Mesenchymal stem cell (in vitro differentiated cells and primary cell): ENCODE results near the gene MCM8.

Experiments used
- DNase-seq: peaks from one replicate; pipeline ENCODE4 v3.0.0-alpha.2; 2013
- H2AFZ ChIP-seq: one replicate; pipeline ENCODE4 v1.6.1; 2013; ENCODE audit warnings: low read depth, mild to moderate bottlenecking, control low read depth, inconsistent platforms, low read length, moderate library complexity
- H2AK5ac ChIP-seq: 2 replicates; pipeline ENCODE4 v1.6.1; 2013; ENCODE audit warnings: low read length, moderate library complexity, mild to moderate bottlenecking, inconsistent platforms; ENCODE audit not compliant: severe bottlenecking
- H2BK120ac ChIP-seq: one replicate; pipeline ENCODE4 v1.6.1; 2013; ENCODE audit warnings: low read depth, mild to moderate bottlenecking, inconsistent platforms, low read length, moderate library complexity
- H2BK12ac ChIP-seq, 2 experiments: one replicate each; pipeline ENCODE4 v1.6.1; 2013; ENCODE audit warnings: inconsistent platforms in 2 of 2, low read length in 2 of 2, mild to moderate bottlenecking in 2 of 2, moderate library complexity in 2 of 2, control low read depth in 1 of 2
- H2BK15ac ChIP-seq: one replicate; pipeline ENCODE4 v1.6.1; 2013; ENCODE audit warnings: mild to moderate bottlenecking, low read depth, inconsistent platforms; ENCODE audit not compliant: poor library complexity, severe bottlenecking
- H2BK5ac ChIP-seq: 2 replicates; pipeline ENCODE4 v1.6.1; 2013; ENCODE audit warnings: low read depth, mild to moderate bottlenecking, low read length, control low read depth, inconsistent platforms; ENCODE audit not compliant: poor library complexity, severe bottlenecking
- H3K14ac ChIP-seq, 2 experiments: one replicate each; pipeline ENCODE4 v1.6.1; 2013; ENCODE audit warnings: inconsistent platforms in 2 of 2, low read length in 2 of 2, control low read depth in 1 of 2, mild to moderate bottlenecking in 1 of 2, moderate library complexity in 1 of 2
- H3K18ac ChIP-seq, 2 experiments: one replicate each; pipeline ENCODE4 v1.6.1; 2013; ENCODE audit warnings: inconsistent platforms in 2 of 2, low read length in 2 of 2, control low read depth in 1 of 2, low read depth in 1 of 2, mild to moderate bottlenecking in 1 of 2
- H3K23ac ChIP-seq, 2 experiments: one replicate each; pipeline ENCODE4 v1.6.1; 2013; ENCODE audit warnings: inconsistent platforms in 2 of 2, low read length in 2 of 2, mild to moderate bottlenecking in 2 of 2, moderate library complexity in 2 of 2, control low read depth in 1 of 2
- H3K27ac ChIP-seq: 2 replicates; pipeline ENCODE4 v1.5.1; 2013; ENCODE audit warnings: mild to moderate bottlenecking, moderate library complexity, low read length, control low read depth, inconsistent platforms; ENCODE audit not compliant: poor library complexity, severe bottlenecking
- H3K27me3 ChIP-seq, 2 experiments: 2 replicates each; pipeline versions ENCODE4 v1.6.1 to v1.7.0; 2013; ENCODE audit warnings: low read length in 2 of 2, mild to moderate bottlenecking in 2 of 2, moderate library complexity in 2 of 2, control low read depth in 1 of 2, inconsistent platforms in 1 of 2; ENCODE audit not compliant: control insufficient read depth in 1 of 2, insufficient read depth in 1 of 2
- H3K36me3 ChIP-seq, 2 experiments: 2 replicates each; pipeline versions ENCODE4 v1.6.1 to v1.7.0; 2013; ENCODE audit warnings: low read length in 2 of 2, control low read depth in 1 of 2, inconsistent platforms in 1 of 2, low read depth in 1 of 2, mild to moderate bottlenecking in 1 of 2; ENCODE audit not compliant: insufficient read depth in 2 of 2, control insufficient read depth in 1 of 2
- H3K4ac ChIP-seq, 2 experiments: one replicate each; pipeline ENCODE4 v1.6.1; 2013; ENCODE audit warnings: inconsistent platforms in 2 of 2, low read length in 2 of 2, mild to moderate bottlenecking in 2 of 2, moderate library complexity in 2 of 2, control low read depth in 1 of 2, low read depth in 1 of 2
- H3K4me1 ChIP-seq: 2 replicates; pipeline ENCODE4 v1.6.1; 2013; ENCODE audit warnings: low read depth, low read length, control low read depth; ENCODE audit not compliant: control insufficient read depth, insufficient read depth
- H3K4me2 ChIP-seq: 2 replicates; pipeline ENCODE4 v1.6.1; 2013; ENCODE audit warnings: low read length, mild to moderate bottlenecking, inconsistent platforms; ENCODE audit not compliant: poor library complexity, severe bottlenecking
- H3K4me3 ChIP-seq, 2 experiments: 2 replicates each; pipeline versions ENCODE4 v1.5.1 to v1.7.0; 2013; ENCODE audit warnings: low read length in 2 of 2, mild to moderate bottlenecking in 2 of 2, control low read depth in 1 of 2, low read depth in 1 of 2; ENCODE audit not compliant: insufficient read depth in 1 of 2
- H3K79me1 ChIP-seq: replicated peaks from 2 replicates; pipeline ENCODE4 v1.6.1; 2013; ENCODE audit warnings: mild to moderate bottlenecking, control low read depth, low read length, inconsistent platforms; ENCODE audit not compliant: poor library complexity, severe bottlenecking
- H3K9ac ChIP-seq: 2 replicates; pipeline ENCODE4 v1.7.0; 2013; ENCODE audit warnings: mild to moderate bottlenecking, low read length, moderate library complexity
- H3K9me3 ChIP-seq: 2 replicates; pipeline ENCODE4 v1.7.0; 2013; ENCODE audit warnings: mild to moderate bottlenecking, low read length; ENCODE audit not compliant: control insufficient read depth
- H4K8ac ChIP-seq: one replicate; pipeline ENCODE4 v1.6.1; 2013; ENCODE audit warnings: inconsistent platforms, mild to moderate bottlenecking, low read length, moderate library complexity
- H4K91ac ChIP-seq: one replicate; pipeline ENCODE4 v1.6.1; 2013; ENCODE audit warnings: mild to moderate bottlenecking, low read length, inconsistent platforms
- whole genome bisulfite sequencing: methylation state at CpG from one replicate; pipeline ENCODE4 v1.1.7; 2013; ENCODE audit warnings: mixed read lengths; 5-methylcytosine and 5-hydroxymethylcytosine counted together

Gene MCM8

DNA sequence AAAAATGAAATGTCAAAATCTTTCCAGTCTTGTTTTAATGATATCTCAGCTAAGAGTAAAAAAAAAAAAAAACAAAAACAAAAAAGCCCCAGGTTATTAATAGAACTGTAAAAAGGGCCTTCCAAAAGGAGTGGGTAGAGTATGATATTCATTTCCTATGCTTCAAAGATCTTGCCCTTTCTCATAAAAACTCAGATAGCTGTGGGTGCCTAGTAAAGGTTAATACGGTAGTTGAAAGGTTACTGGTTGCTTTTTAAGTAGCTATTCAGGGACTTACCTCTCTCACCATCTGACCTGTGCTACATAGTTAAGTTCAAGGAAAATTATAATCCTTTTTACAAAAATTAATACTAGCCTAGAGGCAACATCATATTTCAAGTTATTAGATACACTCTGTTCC lies 15.1 kb upstream of the MCM8 start:
- H3K9me3 ChIP-seq = no peaks in the 10 kb centered on the region
- DNase-seq = no peak
- no peak overlapping the region for H4K8ac ChIP-seq
- no peak overlapping the region for H2AFZ ChIP-seq
- H2BK120ac ChIP-seq = no peak overlapping the region
- H3K14ac ChIP-seq = no peak overlapping the region
- H2BK15ac ChIP-seq = no peak overlapping the region
- no peaks in the 10 kb centered on the region for H3K79me1 ChIP-seq
- H3K18ac ChIP-seq = no peak overlapping the region
- H3K23ac ChIP-seq = no peak overlapping the region
- H4K91ac ChIP-seq = no peak overlapping the region
- H2BK5ac ChIP-seq = no peak overlapping the region
- no peak overlapping the region for H2AK5ac ChIP-seq
- H3K4me1 ChIP-seq = no peaks in the 10 kb centered on the region
- H3K4me3 ChIP-seq = no peak overlapping the region
- peaks cover 0 to 6% of the 10 kb centered on the region in 2 experiments for H3K27me3 ChIP-seq
- WGBS = no CpG with 5 or more reads among the region's 1 CpG
- no peak overlapping the region for H3K4ac ChIP-seq
- H3K9ac ChIP-seq = no peak overlapping the region
- H3K27ac ChIP-seq = no peak overlapping the region
- H3K4me2 ChIP-seq = no peak overlapping the region
- no peak overlapping the region for H2BK12ac ChIP-seq
- peaks cover 10 to 30% of the 10 kb centered on the region in 2 experiments for H3K36me3 ChIP-seq

DNA sequence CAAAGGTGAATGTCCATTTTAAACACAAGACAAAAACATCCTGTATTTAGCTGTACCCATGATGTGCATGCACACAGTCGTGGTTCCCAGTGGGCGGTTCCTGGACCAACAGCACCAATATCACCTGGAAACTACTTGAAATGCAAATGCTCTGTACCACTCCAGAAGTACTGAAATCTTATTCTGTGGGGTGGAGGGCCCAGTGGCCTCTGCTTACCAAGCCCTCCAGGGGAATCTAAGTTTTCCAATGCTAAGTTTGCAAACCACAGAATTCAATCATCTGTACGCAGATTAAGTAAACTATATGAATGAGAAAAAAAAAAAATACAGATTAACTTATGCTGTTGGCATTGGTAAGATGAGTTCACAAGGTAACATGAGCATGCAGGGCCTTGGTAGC lies 14.2 kb upstream of the MCM8 start:
- Histone ChIP-seq H3K27ac (no peak overlapping the region), H3K9ac (no peak overlapping the region), H2AK5ac (no peak overlapping the region), H4K91ac (no peak overlapping the region), H3K9me3 (no peaks in the 10 kb centered on the region), H3K18ac (no peak overlapping the region), H3K14ac (no peak overlapping the region), H3K4me3 (no peak overlapping the region), H3K4me2 (no peak overlapping the region), H4K8ac (no peak overlapping the region), H2AFZ (no peak overlapping the region), H3K4me1 (no peaks in the 10 kb centered on the region), H2BK5ac (no peak overlapping the region), H3K36me3 (peaks cover 18 to 39% of the 10 kb centered on the region in 2 experiments), H3K79me1 (peaks cover 4% of the 10 kb centered on the region), H2BK120ac (no peak overlapping the region), H3K27me3 (peaks cover 0 to 4% of the 10 kb centered on the region in 2 experiments), H2BK12ac (no peak overlapping the region), H3K4ac (no peak overlapping the region), H3K23ac (no peak overlapping the region), H2BK15ac (no peak overlapping the region)
- no peak for DNase-seq
- WGBS = 90% methylated on average over 2 of the region's 3 CpGs

DNA sequence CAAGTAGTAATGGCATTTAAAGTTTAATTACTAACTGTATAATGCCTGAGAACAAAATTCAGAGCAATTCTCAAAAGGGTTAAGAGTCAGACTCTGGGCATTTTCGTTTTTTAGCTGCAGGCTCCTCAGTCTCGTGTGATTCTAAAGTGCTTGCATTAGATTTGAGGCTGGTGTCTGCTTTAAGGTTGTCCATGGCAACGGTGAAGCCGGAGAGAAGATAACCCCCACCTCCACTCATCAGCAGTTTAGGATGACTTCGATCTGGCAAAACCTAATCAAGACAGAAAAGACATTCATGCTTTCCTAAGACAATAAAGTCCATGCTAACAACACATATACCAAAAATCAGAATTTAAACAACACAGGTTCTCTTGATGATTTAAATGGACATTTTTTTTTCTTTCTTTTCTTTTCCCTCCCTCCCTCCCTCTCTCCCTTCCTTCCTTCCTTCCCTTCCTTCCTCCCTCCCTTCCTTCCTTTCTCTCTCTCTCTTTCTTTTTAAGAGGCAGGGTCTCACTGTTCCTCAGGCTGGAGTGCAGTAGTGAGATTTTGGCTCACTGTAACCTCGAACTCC lies 11.9 kb upstream of the MCM8 start:
- H2AFZ ChIP-seq = no peak overlapping the region
- peaks cover 5% of the 10 kb centered on the region for H3K79me1 ChIP-seq
- H2BK12ac ChIP-seq = no peak overlapping the region
- no peak overlapping the region for H3K4ac ChIP-seq
- H3K9ac ChIP-seq = no peak overlapping the region
- no peak overlapping the region for H3K14ac ChIP-seq
- no peak overlapping the region for H3K4me3 ChIP-seq
- no peak overlapping the region for H3K4me2 ChIP-seq
- H3K18ac ChIP-seq = no peak overlapping the region
- H2BK5ac ChIP-seq = no peak overlapping the region
- H2BK15ac ChIP-seq = no peak overlapping the region
- WGBS = 92% methylated on average over 6 of the region's 6 CpGs
- H4K8ac ChIP-seq = no peak overlapping the region
- no peak overlapping the region for H4K91ac ChIP-seq
- no peak overlapping the region for H2AK5ac ChIP-seq
- no peak for DNase-seq
- no peak overlapping the region for H2BK120ac ChIP-seq
- H3K27ac ChIP-seq = no peak overlapping the region
- H3K4me1 ChIP-seq = no peaks in the 10 kb centered on the region
- peaks cover 28 to 62% of the 10 kb centered on the region in 2 experiments for H3K36me3 ChIP-seq
- H3K9me3 ChIP-seq = no peaks in the 10 kb centered on the region
- H3K27me3 ChIP-seq = no peaks in the 10 kb centered on the region
- H3K23ac ChIP-seq = no peak overlapping the region

DNA sequence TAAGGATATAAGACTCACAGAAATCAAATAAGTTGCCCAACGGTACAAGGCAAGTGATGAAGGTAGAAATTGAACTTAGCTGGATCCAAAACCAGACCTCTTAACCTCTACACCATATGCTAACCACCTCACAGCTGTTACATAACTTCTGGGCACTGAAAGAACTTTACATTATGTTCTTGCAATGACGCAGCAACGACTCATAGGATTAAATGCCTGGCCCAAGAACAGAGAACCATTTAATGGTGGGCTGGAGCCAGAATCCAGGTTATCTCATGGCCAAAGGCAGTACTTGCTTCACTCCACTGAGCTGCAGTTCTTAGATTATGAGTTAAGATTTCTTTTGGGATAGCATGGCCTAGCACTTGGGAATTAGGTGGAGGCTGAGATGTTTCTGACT lies 4.5 kb upstream of the MCM8 start:
- H2AFZ ChIP-seq = no peak overlapping the region
- no peak overlapping the region for H3K4me3 ChIP-seq
- H2BK15ac ChIP-seq = no peak overlapping the region
- peaks cover 18 to 68% of the 10 kb centered on the region in 2 experiments for H3K36me3 ChIP-seq
- H3K23ac ChIP-seq = no peak overlapping the region
- H3K4ac ChIP-seq = no peak overlapping the region
- H2AK5ac ChIP-seq = no peak overlapping the region
- H3K79me1 ChIP-seq = peaks cover 31% of the 10 kb centered on the region
- H3K9me3 ChIP-seq = no peaks in the 10 kb centered on the region
- no peak overlapping the region for H3K4me2 ChIP-seq
- no peak overlapping the region for H2BK5ac ChIP-seq
- DNase-seq = peak; percentile 61
- H2BK120ac ChIP-seq = no peak overlapping the region
- H3K4me1 ChIP-seq = no peaks in the 10 kb centered on the region
- H4K91ac ChIP-seq = no peak overlapping the region
- no peak overlapping the region for H3K27ac ChIP-seq
- no peak overlapping the region for H4K8ac ChIP-seq
- H3K18ac ChIP-seq = no peak overlapping the region
- no peak overlapping the region for H3K14ac ChIP-seq
- H3K9ac ChIP-seq = no peak overlapping the region
- 78% methylated on average over 3 of the region's 3 CpGs for WGBS
- no peak overlapping the region for H2BK12ac ChIP-seq
- no peaks in the 10 kb centered on the region for H3K27me3 ChIP-seq
